ENCODE results near the gene PRKAG2.

PRKAG2 gene

GRCh38 chr7:151726652-151727578 is 150.0 kb downstream of the PRKAG2 start:
- no peak for DNase-seq (ENCODE audit: low spot score)

- no peak for DNase-seq (ENCODE audit: low spot score)
These were observed 150.9 kb downstream of the PRKAG2 start for GRCh38 chr7:151725844-151726651.

GRCh38 chr7:151724920-151725584 is 151.9 kb downstream of the PRKAG2 start:
- no peak for DNase-seq (ENCODE audit: low spot score)

- DNase-seq (ENCODE audit: low spot score), result no peak
These were observed 152.5 kb downstream of the PRKAG2 start for GRCh38 chr7:151724250-151724915.

GRCh38 chr7:151723321-151723720 is 153.6 kb downstream of the PRKAG2 start:
- no peak for DNase-seq (ENCODE audit: low spot score)

- no peak for DNase-seq (ENCODE audit: low spot score)
These were observed 154.4 kb downstream of the PRKAG2 start for GRCh38 chr7:151722533-151722932.

- DNase-seq (ENCODE audit: low spot score), result no peak
These were observed 155.2 kb downstream of the PRKAG2 start for GRCh38 chr7:151721694-151722093.

- DNase-seq (ENCODE audit: low spot score), result no peak
These were observed 155.7 kb downstream of the PRKAG2 start for GRCh38 chr7:151721236-151721635.

- no peak for DNase-seq (ENCODE audit: low spot score)
These were observed 156.6 kb downstream of the PRKAG2 start for GRCh38 chr7:151720280-151720679.

GRCh38 chr7:151719897-151720242 is 157.0 kb downstream of the PRKAG2 start:
- no peak for DNase-seq (ENCODE audit: low spot score)

- DNase-seq (ENCODE audit: low spot score), result no peak
These were observed 157.7 kb downstream of the PRKAG2 start for GRCh38 chr7:151719031-151719896.

- no peak for DNase-seq (ENCODE audit: low spot score)
These were observed 159.0 kb downstream of the PRKAG2 start for GRCh38 chr7:151717918-151718317.

- DNase-seq (ENCODE audit: low spot score), result no peak
These were observed 159.5 kb downstream of the PRKAG2 start for GRCh38 chr7:151717415-151717814.

- no peak for DNase-seq (ENCODE audit: low spot score)
These were observed 160.6 kb downstream of the PRKAG2 start for GRCh38 chr7:151716323-151716722.

- no peak for DNase-seq (ENCODE audit: low spot score)
These were observed 161.1 kb downstream of the PRKAG2 start for GRCh38 chr7:151715666-151716315.

GRCh38 chr7:151714201-151714600 is 162.7 kb downstream of the PRKAG2 start:
- no peak for DNase-seq (ENCODE audit: low spot score)

GRCh38 chr7:151712810-151713125 is 164.1 kb downstream of the PRKAG2 start:
- no peak for DNase-seq (ENCODE audit: low spot score)

- DNase-seq (ENCODE audit: low spot score), result no peak
These were observed 164.8 kb downstream of the PRKAG2 start for GRCh38 chr7:151711906-151712809.

GRCh38 chr7:151711435-151711872 is 165.5 kb downstream of the PRKAG2 start:
- DNase-seq (ENCODE audit: low spot score), result no peak
